A673 (cell line): ENCODE results near the gene PXDN.

Experiments used
- CTCF ChIP-seq: fragments of 300-800, 200-600 bp; sonication (generic); conservative IDR thresholded peaks from 2 replicates; pipeline ENCODE4 v1.5.1; 2017; ENCODE audit warnings: low read depth, mild to moderate bottlenecking, antibody characterized with exemption, low read length, moderate library complexity, mixed read lengths
- EZH2 ChIP-seq: fragments of 200-600 bp; sonication (generic); IDR thresholded peaks from 2 replicates; pipeline ENCODE4 v1.6.1; 2017; ENCODE audit warnings: borderline replicate concordance, low read depth, mild to moderate bottlenecking, mixed read lengths, antibody characterized with exemption, low read length; ENCODE audit not compliant: poor library complexity, severe bottlenecking

GRCh38 chr2:1767939-1768691, 23.8 kb upstream of the PXDN start:
- TF ChIP-seq CTCF: no peak
- TF ChIP-seq EZH2: no peak
